SJSA1 (cell line): ENCODE data around the gene DDIT4. TPM values are rescaled to one million over a fixed set of nuclear protein-coding genes. Genes with fewer than 3 reads are reported as not detected.
"Not testable (repeated sequence)": the region's sequence is repeated elsewhere in the genome, so short reads cannot be mapped to it uniquely, and the experiment has no call there.

Source experiments
- DNase-seq, 2 experiments: peaks; one replicate each; pipeline ENCODE4 v3.0.0-alpha.2; 2015 to 2020; ENCODE audit warnings: low spot score in 2 of 2, low read depth in 1 of 2
- H3K27ac ChIP-seq: fragments of 250-450 bp; sonication (Bioruptor Pico); 2 replicates; pipeline ENCODE4 v1.5.1; 2020; ENCODE audit warnings: mild to moderate bottlenecking, moderate library complexity
- H3K27me3 ChIP-seq: fragments of 250-450 bp; sonication (Bioruptor Pico); replicated peaks from 2 replicates; pipeline ENCODE4 v1.5.1; 2020; ENCODE audit warnings: mild to moderate bottlenecking, moderate library complexity
- H3K36me3 ChIP-seq: fragments of 250-450 bp; sonication (Bioruptor Pico); 2 replicates; pipeline ENCODE4 v1.5.1; 2020; ENCODE audit warnings: mild to moderate bottlenecking
- H3K4me1 ChIP-seq: fragments of 250-450 bp; sonication (Bioruptor Pico); replicated peaks from 2 replicates; pipeline ENCODE4 v1.6.1; 2021; ENCODE audit warnings: mild to moderate bottlenecking
- H3K4me3 ChIP-seq: fragments of 250-450 bp; sonication (Bioruptor Pico); 2 replicates; pipeline ENCODE4 v1.5.1; 2020; ENCODE audit warnings: mild to moderate bottlenecking
- H3K9me3 ChIP-seq: fragments of 250-450 bp; sonication (Bioruptor Pico); replicated peaks from 2 replicates; pipeline ENCODE4 v1.5.1; 2020; ENCODE audit warnings: mild to moderate bottlenecking
- total RNA-seq: library from RNA; depleted of rRNA; stranded (reverse); fragments of >200 nt; shearing (Covaris generic); gene quantifications from 2 replicates; pipeline ENCODE4 v1.2.3, GENCODE V29; 2014

Gene DDIT4
- total RNA-seq, 1 experiment from 2014 or later = 13.6 TPM

DNA sequence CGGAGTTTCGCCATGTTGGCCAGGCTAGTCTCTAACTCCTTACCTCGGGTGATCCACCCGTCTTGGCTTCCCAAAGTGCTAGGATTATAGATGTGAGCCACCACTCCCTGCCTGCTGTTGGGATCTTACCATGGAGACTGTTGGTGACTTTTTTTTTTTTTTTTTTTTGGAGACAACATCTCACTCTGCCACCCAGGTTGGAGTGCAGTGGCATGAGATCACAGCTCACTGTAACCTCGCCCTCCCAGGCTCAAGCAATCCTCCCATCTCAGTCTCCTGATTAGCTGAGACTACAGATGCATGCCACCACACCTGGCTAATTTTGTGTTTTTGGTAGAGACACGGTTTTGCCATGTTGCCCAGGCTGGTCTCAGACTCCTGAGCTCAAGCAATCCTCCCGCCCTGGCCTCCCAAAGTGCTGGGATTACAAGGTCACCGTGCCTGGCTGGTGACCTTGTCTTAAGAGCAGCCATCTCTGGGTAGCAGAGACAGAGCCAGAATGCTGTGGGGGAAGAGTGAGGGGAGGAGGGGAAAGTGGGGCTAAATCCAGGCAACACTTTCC lies 32.0 kb upstream of the DDIT4 start:
- DNase-seq = no peak
- H3K4me1 ChIP-seq = peaks cover 53% of the 10 kb centered on the region
- no peaks in the 10 kb centered on the region for H3K27me3 ChIP-seq
- no peak overlapping the region for H3K27ac ChIP-seq
- no peaks in the 10 kb centered on the region for H3K36me3 ChIP-seq
- no peak overlapping the region for H3K4me3 ChIP-seq
- H3K9me3 ChIP-seq = no peaks in the 10 kb centered on the region

DNA sequence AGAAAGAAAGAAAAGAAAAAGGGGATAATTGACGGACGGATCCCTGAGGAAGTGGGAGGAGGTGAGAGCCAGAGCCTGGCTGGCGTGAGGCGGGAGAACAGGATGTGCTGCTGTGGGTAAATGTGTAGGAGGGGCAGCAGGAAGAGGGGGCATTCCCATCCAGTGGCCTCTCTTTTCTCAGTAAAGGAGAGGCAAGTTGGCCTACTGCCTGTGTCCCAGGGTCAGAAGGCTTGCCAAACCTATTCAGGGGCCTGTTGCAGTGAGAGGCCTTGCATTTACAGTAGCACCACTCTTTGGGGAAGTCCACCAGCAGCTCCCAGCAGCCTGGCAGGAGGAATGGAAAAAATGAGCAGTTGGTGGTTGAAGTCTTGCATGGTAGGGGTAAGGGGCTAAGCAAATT lies 31.0 kb upstream of the DDIT4 start:
- Histone ChIP-seq H3K4me1 (peaks cover 53% of the 10 kb centered on the region), H3K27ac (peak overlapping the region; percentile 59), H3K9me3 (no peaks in the 10 kb centered on the region), H3K4me3 (no peak overlapping the region), H3K36me3 (no peaks in the 10 kb centered on the region), H3K27me3 (no peaks in the 10 kb centered on the region)
- DNase-seq = peak in 1 of 2 experiments; percentile 37

DNA sequence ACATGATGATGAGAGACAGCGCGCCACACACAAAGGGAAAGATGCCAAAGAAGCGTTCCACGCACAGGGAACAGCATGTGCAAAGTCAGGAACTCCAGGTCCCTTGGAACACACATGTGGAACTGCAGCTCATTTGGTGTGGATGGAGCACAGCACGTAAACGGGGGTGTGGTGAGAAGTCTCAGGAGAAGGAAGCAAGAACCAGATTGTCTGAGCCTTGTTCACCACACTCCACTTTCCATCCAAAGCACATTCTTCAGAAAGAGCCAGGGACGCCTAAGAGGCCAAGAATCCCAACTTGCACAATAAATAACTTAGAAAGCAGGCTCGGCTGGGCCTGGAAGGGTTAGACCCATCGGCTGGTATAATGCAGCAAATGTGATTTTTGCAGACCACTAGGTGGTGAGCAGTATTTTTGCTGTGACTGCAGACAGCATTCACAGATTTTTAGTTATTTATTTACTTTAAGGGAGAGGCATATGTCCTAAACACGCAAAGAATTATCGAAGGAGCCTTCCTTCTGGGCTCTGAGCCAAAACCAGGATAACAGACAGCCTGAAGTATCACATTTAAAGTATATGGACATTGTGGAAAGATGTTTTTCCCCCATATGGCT lies 29.8 kb upstream of the DDIT4 start:
- H3K9me3 ChIP-seq = no peaks in the 10 kb centered on the region
- H3K4me3 ChIP-seq = no peak overlapping the region
- peak overlapping the region; percentile 76 for H3K27ac ChIP-seq
- DNase-seq = peak; percentile 79 to 92
- H3K36me3 ChIP-seq = no peaks in the 10 kb centered on the region
- peaks cover 58% of the 10 kb centered on the region for H3K4me1 ChIP-seq
- no peaks in the 10 kb centered on the region for H3K27me3 ChIP-seq

DNA sequence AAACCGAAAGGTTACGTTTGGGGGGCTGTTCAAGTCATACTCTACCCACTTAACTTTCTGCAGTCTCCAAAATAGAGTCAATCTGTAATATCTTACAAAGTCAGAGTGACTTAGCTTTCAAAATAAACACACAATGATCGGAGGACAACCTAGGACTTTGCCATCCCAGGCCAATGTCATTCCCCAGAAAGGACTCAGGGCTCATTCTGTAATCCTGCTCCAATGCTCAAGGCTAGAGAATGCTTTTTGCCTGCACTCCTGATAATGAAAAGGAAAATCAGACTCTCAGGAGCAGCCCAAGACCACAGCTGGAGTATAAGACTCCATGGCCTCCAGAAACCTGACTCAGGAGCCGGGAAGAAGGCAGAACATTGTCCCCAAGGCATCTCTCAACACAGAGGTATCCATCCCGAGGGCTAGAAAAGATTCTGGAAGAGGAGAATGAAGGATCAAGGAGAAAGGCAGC lies 29.1 kb upstream of the DDIT4 start:
- H3K9me3 ChIP-seq = no peaks in the 10 kb centered on the region
- H3K27ac ChIP-seq = peak overlapping the region; percentile 76
- DNase-seq = no peak
- H3K4me3 ChIP-seq = no peak overlapping the region
- peaks cover 62% of the 10 kb centered on the region for H3K4me1 ChIP-seq
- H3K27me3 ChIP-seq = no peaks in the 10 kb centered on the region
- no peaks in the 10 kb centered on the region for H3K36me3 ChIP-seq

DNA sequence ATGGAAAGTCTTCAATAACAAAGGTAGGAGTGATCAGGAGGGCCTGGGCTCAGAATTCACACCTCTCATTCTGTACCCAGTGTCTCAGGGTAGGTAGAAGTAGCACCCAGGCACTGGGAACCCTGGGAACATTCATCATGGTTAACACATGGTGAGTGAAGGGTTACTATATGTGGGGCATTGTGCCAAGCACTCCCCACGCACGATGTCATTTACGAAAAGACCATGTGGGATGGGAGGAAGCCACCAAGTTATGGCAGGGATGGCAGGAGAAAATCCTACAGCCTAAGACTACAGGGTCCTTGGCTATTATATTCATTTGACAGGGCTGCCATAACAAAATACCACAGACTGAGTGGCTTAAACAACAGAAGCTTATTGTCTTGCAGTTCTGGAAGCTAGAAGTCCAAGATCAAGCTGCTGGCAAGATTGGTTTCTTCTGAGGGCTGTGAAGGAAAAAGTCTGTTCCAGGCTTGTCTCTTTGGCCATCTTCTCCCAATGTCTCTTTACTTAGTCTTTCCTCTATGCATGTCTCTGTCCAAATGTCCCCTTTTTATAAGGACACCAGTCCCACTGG lies 27.7 kb upstream of the DDIT4 start:
- Histone ChIP-seq H3K4me3 (no peak overlapping the region), H3K27me3 (no peaks in the 10 kb centered on the region), H3K4me1 (peaks cover 62% of the 10 kb centered on the region), H3K9me3 (no peaks in the 10 kb centered on the region), H3K27ac (no peak overlapping the region; the same call in 1 of the 2 replicates), H3K36me3 (no peaks in the 10 kb centered on the region)
- DNase-seq = no peak

DNA sequence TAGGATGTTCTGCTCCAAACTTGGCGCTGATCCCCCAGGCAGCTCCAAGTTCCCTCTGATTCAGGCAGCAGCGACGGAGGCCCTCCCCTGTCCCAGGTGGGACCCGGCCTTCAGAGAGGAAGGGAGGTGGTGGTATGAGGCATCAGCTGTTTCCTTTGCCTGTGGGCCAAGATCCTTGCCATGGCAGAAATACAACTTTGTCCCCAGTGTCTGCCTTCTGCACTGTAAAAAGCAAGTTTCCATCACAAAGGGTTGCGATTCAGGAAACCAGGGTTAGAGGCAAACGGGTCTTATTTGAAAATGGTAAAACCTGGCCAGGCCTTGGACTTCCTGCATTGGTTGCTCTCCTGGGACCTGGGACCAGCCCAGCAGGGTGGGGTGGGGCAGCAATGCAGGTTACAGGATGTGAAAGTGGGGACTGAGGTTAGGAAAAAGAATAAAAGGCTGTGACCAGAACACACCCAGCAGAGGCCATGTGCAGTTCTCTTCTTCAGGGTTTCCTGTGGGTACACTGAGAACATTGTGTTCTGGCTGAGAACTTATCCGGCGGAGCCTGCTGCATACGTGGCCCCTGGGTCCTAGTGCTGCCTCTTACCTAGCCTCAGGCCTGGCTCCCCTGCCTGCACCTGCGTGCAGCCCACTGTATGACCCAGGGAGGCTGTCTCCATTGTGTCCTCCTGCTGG lies 25.1 kb upstream of the DDIT4 start:
- H3K9me3 ChIP-seq = no peaks in the 10 kb centered on the region
- H3K27me3 ChIP-seq = no peaks in the 10 kb centered on the region
- H3K4me1 ChIP-seq = peaks cover 37% of the 10 kb centered on the region
- H3K36me3 ChIP-seq = no peaks in the 10 kb centered on the region
- no peak overlapping the region for H3K27ac ChIP-seq
- no peak for DNase-seq
- no peak overlapping the region for H3K4me3 ChIP-seq

DNA sequence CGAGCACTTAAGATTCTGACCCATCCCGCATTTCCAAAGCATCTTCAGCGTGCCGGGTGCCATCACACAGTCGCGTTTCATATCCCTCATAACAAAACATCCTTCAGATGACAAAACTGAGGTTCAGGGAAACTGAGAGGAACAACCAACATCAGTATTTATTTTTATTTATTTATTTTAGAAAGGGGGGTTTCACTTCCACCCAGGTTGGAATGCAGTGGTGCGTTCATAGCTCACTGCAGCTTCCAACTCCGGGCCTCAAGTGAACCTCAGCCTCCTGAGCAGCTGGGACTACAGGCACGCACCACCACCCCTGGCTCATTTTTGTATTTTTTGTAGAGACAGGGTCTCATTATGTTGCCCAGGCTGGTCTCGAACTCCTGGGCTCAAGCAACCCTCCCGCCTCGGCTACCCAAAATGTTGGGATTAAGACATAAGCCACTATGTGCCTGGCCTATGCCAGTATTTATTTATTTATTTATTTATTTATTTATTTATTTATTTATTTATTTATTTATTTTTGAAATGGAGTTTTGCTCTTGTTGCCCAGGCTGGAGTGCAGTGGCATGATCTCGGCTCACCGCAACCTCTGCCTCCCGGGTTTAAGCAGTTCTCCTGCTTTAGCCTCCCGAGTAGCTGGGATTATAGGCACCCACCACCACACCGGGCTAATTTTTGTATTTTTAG lies 24.4 kb upstream of the DDIT4 start:
- H3K27me3 ChIP-seq, H3K36me3 ChIP-seq, H3K4me3 ChIP-seq, H3K27ac ChIP-seq, DNase-seq, H3K9me3 ChIP-seq: not testable (repeated sequence)
- peaks cover 30% of the 10 kb centered on the region for H3K4me1 ChIP-seq

DNA sequence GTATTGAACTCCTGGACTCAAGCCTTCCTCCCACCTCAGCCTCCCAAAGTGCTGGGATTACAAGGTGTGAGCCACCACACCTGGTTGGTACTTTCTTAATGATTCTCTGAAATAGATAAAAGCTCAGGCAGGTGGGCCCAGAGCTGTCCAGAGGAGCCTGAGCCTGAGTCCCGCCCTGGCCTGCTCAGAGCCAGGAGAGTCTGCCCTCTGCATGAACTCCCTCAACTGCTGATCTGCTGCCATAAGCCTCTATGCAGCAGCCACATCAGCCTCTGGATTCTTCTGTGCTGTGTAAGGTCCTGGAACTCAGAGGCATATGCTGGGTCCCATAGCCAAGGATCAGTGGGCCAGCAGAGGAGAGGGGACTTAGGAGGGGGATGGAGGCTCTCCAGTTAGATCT lies 23.1 kb upstream of the DDIT4 start:
- DNase-seq = no peak
- H3K9me3 ChIP-seq = no peaks in the 10 kb centered on the region
- H3K27ac ChIP-seq = no peak overlapping the region
- H3K4me1 ChIP-seq = peaks cover 27% of the 10 kb centered on the region
- no peaks in the 10 kb centered on the region for H3K27me3 ChIP-seq
- H3K4me3 ChIP-seq = no peak overlapping the region
- H3K36me3 ChIP-seq = peaks cover 3% of the 10 kb centered on the region; the same call in 1 of the 2 replicates

DNA sequence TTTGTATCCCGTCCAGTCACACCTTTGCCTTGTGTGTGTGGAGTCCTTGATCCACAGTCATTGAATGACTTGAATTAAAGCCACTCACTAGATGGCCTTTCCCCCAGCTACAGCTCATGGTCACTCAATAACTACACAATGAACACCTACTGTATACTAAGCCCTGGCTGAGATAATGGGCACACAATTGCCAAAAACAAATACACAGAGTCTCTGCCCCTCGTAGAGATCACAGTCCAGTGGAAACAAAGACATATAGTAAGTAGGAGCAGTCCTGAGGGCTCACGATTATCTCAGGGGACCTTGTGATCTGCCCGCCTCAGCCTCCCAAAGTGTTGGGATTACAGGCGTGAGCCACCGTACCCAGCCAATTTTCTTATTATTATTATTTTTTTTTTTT lies 22.1 kb upstream of the DDIT4 start:
- H3K9me3 ChIP-seq = no peaks in the 10 kb centered on the region
- peaks cover 3% of the 10 kb centered on the region; the same call in 1 of the 2 replicates for H3K36me3 ChIP-seq
- no peaks in the 10 kb centered on the region for H3K27me3 ChIP-seq
- H3K27ac ChIP-seq = no peak overlapping the region
- no peak for DNase-seq
- H3K4me1 ChIP-seq = peaks cover 20% of the 10 kb centered on the region
- no peak overlapping the region for H3K4me3 ChIP-seq

DNA sequence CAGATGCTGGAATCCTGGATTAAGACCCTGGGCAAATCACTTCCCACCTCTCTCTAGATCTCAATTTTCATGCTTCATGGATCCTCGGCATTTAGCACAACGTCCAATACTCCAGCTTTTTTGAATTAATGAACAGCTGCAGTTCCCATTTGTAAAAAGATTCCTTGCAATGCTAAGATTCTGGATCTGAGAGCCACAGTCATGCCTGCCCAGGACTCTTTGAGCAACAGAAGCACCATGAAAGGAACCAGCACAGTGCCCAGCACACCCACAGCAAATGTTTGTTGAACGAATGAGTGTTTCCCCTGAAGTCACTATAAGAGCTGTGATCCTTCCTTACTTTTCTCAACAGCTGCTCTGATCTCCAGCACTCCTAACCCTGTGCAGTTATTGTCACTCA lies 20.8 kb upstream of the DDIT4 start:
- DNase-seq = no peak

DNA sequence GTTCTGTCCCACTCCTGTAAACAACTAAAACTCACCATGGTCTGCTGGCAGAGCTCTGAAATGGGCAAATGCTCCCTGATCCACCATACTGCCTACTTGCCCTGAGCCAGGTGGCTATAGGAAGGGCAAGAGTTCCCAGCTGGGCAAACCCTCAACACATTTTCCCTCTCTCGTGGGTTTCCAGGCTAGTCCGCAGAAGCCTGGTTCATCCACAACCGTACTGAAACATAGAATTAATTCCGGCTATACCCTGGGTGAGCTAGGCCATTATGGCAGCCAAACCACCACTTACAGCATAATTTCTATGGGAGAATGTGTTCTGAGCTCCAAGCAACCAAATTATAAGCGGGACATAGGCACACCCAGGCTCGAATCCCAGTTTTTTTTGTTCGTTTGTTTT lies 20.1 kb upstream of the DDIT4 start:
- H3K27ac ChIP-seq = no peak overlapping the region
- H3K9me3 ChIP-seq = no peaks in the 10 kb centered on the region

More for the DNA sequence above, 20.8 kb upstream of the DDIT4 start:
- Histone ChIP-seq H3K9me3 (no peaks in the 10 kb centered on the region), H3K4me3 (no peak overlapping the region), H3K27ac (no peak overlapping the region), H3K27me3 (no peaks in the 10 kb centered on the region), H3K36me3 (peaks cover 3% of the 10 kb centered on the region; the same call in 1 of the 2 replicates), H3K4me1 (peaks cover 25% of the 10 kb centered on the region)

DNA sequence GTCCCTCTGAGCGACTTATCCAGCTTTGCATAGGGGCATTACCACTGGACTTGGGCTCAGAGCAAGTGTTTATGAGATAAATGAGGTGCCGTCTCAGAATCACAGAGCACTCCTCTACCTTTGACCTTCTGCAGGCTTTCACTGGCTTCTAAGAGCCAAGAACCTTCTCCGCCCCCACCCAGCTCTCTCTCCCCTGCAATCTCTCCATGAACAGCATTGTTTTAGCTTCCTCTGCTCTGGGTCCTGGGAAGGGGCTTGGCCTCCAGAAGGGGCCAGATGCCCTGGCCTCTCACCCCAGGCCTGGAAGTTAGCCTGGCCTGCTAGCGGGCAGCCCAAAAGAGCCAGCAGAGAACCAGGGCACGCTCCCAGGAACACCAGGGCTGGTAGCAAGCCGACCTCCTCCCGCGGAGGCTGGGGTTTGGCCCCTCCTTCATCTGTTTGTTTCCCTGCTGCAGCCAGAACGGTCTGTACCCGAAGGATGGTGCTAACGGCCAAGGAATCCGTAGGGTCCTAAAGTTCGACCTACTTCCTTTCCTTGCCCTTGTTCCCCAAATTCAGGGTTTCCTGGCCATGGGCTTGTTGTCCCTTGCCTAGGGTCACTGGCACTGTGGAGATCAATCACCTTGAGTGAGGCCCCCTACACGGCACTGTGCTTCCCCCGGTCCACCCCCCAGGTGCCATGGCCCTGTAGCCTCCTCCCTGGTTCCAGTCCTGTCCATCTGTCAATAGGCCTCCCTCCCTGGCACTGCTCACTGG lies 18.7 kb upstream of the DDIT4 start:
- Histone ChIP-seq H3K36me3 (peaks cover 3% of the 10 kb centered on the region; the same call in 1 of the 2 replicates), H3K4me3 (no peak overlapping the region), H3K9me3 (no peaks in the 10 kb centered on the region), H3K27ac (peak overlapping the region; percentile 38), H3K27me3 (no peaks in the 10 kb centered on the region), H3K4me1 (peaks cover 29% of the 10 kb centered on the region)
- peak; percentile 44 to 57 for DNase-seq

More for the DNA sequence above, 20.1 kb upstream of the DDIT4 start:
- Histone ChIP-seq H3K4me3 (no peak overlapping the region), H3K4me1 (peaks cover 23% of the 10 kb centered on the region), H3K36me3 (peaks cover 3% of the 10 kb centered on the region; the same call in 1 of the 2 replicates), H3K27me3 (no peaks in the 10 kb centered on the region)
- no peak for DNase-seq
